ENCODE results near the gene SPAG8.

SPAG8 gene

DNA sequence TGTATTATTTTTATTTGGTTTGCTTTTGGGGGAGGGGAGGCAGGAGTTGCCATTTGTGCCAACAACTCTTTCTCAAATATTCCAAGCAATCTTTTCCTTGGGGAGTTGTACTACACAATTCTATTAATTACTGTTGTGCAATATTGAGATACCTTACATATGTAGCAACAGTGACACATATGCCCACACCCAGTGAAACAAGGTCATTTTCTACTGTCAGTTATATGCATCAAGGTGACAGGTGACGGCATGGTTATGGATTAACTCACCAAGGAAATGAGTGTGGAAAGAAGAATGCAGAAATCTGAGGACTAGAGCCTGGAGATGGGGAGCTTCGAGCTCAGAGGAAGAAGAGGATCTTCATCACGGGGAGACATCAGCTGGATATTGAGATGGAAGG, 40.1 kb downstream of the SPAG8 start:
- DNase-seq (ENCODE audit: low spot score): no peak

GRCh38 chr9:35771534-35771933, 40.5 kb downstream of the SPAG8 start:
- no peak for DNase-seq (ENCODE audit: low spot score)

- no peak for DNase-seq (ENCODE audit: low spot score)
These were observed 41.0 kb downstream of the SPAG8 start for GRCh38 chr9:35771075-35771433.

GRCh38 chr9:35769763-35770162, 42.3 kb downstream of the SPAG8 start:
- no peak for DNase-seq (ENCODE audit: low spot score)

DNA sequence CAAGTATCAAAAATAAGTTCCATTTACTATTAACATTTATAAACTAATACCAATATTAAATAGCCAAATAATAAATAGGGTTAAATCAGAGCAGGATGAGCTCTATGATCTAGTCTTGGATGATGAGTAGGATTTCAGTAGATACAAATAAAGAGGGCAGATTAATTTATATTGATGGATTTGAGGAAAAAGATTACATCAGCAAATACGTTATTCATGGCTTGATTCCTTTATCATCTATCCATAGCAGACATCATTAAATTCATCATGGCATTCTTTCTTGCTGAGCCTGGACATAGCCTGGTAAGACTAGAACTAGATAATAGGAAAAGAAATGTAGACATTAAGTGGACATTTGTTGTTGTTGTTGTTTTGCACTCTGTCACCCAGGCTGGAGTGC, 44.6 kb downstream of the SPAG8 start:
- DNase-seq (ENCODE audit: low spot score): no peak

GRCh38 chr9:35766997-35767396, 45.1 kb downstream of the SPAG8 start:
- no peak for DNase-seq (ENCODE audit: low spot score)

GRCh38 chr9:35763803-35764202, 48.3 kb downstream of the SPAG8 start:
- DNase-seq (ENCODE audit: low spot score): no peak

- no peak for DNase-seq (ENCODE audit: low spot score)
These were observed 48.9 kb downstream of the SPAG8 start for GRCh38 chr9:35763181-35763580.

DNA sequence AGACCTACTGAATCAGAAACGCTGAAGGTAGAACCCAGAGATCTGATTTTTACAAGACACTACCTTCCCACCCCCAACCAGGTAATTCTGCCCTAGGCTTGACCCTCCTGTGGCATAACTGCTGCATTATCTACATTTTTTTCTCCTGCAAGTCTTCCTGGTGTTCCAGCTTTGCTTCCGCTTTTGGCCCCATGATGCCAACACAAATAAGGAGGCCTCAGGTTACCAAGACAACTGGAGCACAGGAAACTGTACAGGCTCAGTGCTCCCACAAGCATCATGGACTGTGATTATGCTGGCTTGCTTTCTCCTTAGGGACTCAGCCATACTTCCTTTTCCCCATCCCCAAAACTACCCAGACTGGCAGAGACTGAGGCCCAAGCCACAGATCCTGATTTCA, 51.4 kb downstream of the SPAG8 start:
- DNase-seq (ENCODE audit: low spot score): no peak

- DNase-seq (ENCODE audit: low spot score): no peak
These were observed 52.3 kb downstream of the SPAG8 start for GRCh38 chr9:35759795-35760194.

All from CD4-positive, alpha-beta T cell treated with Interleukin-2 at 100 ng/mL for 4 hours (primary cell).